Progenitor cell of endocrine pancreas (in vitro differentiated cells): ENCODE results near the gene GTF3C2. TPM values are rescaled to one million over a fixed set of nuclear protein-coding genes. Genes with fewer than 3 reads are reported as not detected.

Experiments
- DNase-seq: peaks from one replicate; pipeline ENCODE4 v3.0.0; 2021; ENCODE audit warnings: low spot score; ENCODE audit not compliant: unreplicated experiment
- H3K27ac Mint-ChIP-seq: 2 replicates; pipeline ENCODE4 v1.8.0; 2021; ENCODE audit warnings: mild to moderate bottlenecking, moderate library complexity, mixed read lengths
- H3K27me3 Mint-ChIP-seq: 2 replicates; pipeline ENCODE4 v1.8.0; 2021; ENCODE audit warnings: mixed read lengths
- H3K36me3 Mint-ChIP-seq: 2 replicates; pipeline ENCODE4 v1.8.0; 2022; ENCODE audit warnings: mixed read lengths; ENCODE audit not compliant: insufficient read depth
- H3K4me1 Mint-ChIP-seq: 2 replicates; pipeline ENCODE4 v1.8.0; 2021; ENCODE audit warnings: low read depth, mixed read lengths
- H3K4me3 Mint-ChIP-seq: 2 replicates; pipeline ENCODE4 v1.8.0; 2021; ENCODE audit warnings: low read depth, mild to moderate bottlenecking, moderate library complexity, mixed read lengths
- H3K9me3 Mint-ChIP-seq: 2 replicates; pipeline ENCODE4 v1.8.0; 2021; ENCODE audit warnings: low read depth, mixed read lengths
- CTCF ChIP-seq: fragments of 200-600 bp; sonication (generic); IDR thresholded peaks from one replicate; pipeline ENCODE4 v1.5.0; 2021; ENCODE audit warnings: antibody characterized with exemption, mild to moderate bottlenecking; ENCODE audit not compliant: unreplicated experiment
- total RNA-seq: library from RNA; stranded (reverse); gene quantifications from 2 replicates; pipeline ENCODE4 v1.2.1, GENCODE V29; 2021

The GTF3C2 gene
- total RNA-seq, 1 donor from 2014 or later = 106 TPM

- DNase-seq = peak; percentile 58
- Mint-ChIP-seq H3K36me3 (peaks cover 7% of the 10 kb centered on the region), H3K9me3 (no peaks in the 10 kb centered on the region), H3K4me1 (no peaks in the 10 kb centered on the region), H3K4me3 (no peak within 1 kb of the TSS), H3K27me3 (peaks cover 50% of the 10 kb centered on the region), H3K27ac (no peak within 1 kb of the TSS)
- no peak for TF ChIP-seq CTCF
Observed at GRCh38 chr2:27308359-27308881, 48.1 kb downstream of the GTF3C2 start, which contains the start of gene UCN. Gene UCN (minus strand): TSS chr2:27308445. CDS start chr2:27307895, 550 bp downstream.

- Mint-ChIP-seq H3K27me3 (peaks cover 50% of the 10 kb centered on the region), H3K4me1 (no peaks in the 10 kb centered on the region), H3K4me3 (no peak overlapping the region), H3K36me3 (peaks cover 7% of the 10 kb centered on the region), H3K9me3 (no peaks in the 10 kb centered on the region), H3K27ac (no peak overlapping the region)
- no peak for TF ChIP-seq CTCF
- no peak for DNase-seq
Observed at GRCh38 chr2:27307545-27308358, 48.8 kb downstream of the GTF3C2 start.

- no peaks in the 10 kb centered on the region for H3K4me1 Mint-ChIP-seq
- H3K9me3 Mint-ChIP-seq = no peaks in the 10 kb centered on the region
- DNase-seq = no peak
- peaks cover 50% of the 10 kb centered on the region for H3K27me3 Mint-ChIP-seq
- H3K36me3 Mint-ChIP-seq = peaks cover 7% of the 10 kb centered on the region
- no peak overlapping the region for H3K4me3 Mint-ChIP-seq
- no peak overlapping the region for H3K27ac Mint-ChIP-seq
- TF ChIP-seq CTCF = no peak
Observed at GRCh38 chr2:27307287-27307544, 49.3 kb downstream of the GTF3C2 start.

- Mint-ChIP-seq H3K27ac (no peak overlapping the region), H3K4me3 (no peak overlapping the region), H3K9me3 (no peaks in the 10 kb centered on the region), H3K36me3 (peaks cover 7% of the 10 kb centered on the region), H3K27me3 (peaks cover 50% of the 10 kb centered on the region), H3K4me1 (no peaks in the 10 kb centered on the region)
- DNase-seq = no peak
- no peak for TF ChIP-seq CTCF
Observed at GRCh38 chr2:27306573-27307286, 49.8 kb downstream of the GTF3C2 start.

GRCh38 chr2:27306136-27306535, 50.4 kb downstream of the GTF3C2 start:
- no peak overlapping the region for H3K27ac Mint-ChIP-seq
- DNase-seq = no peak
- no peak overlapping the region for H3K4me3 Mint-ChIP-seq

More at GRCh38 chr2:27306136-27306535, 50.4 kb downstream of the GTF3C2 start:
- TF ChIP-seq CTCF = no peak
- Mint-ChIP-seq H3K9me3 (no peaks in the 10 kb centered on the region), H3K27me3 (peaks cover 50% of the 10 kb centered on the region), H3K4me1 (no peaks in the 10 kb centered on the region), H3K36me3 (peaks cover 4% of the 10 kb centered on the region)
